MM.1S (cell line): ENCODE measurements around the gene ARPP21.
"Not testable (repeated sequence)": the region's sequence is repeated elsewhere in the genome, so short reads cannot be mapped to it uniquely, and the experiment has no call there.

Experiments
- DNase-seq: peaks from one replicate; pipeline ENCODE4 v3.0.0-alpha.2; 2015
- H2AFZ ChIP-seq: fragments of 300-600 bp; sonication (generic); 2 replicates; pipeline ENCODE4 v1.6.0; 2016; ENCODE audit warnings: antibody characterized with exemption, low read length
- H3F3A ChIP-seq: fragments of 300-600 bp; sonication (generic); 2 replicates; pipeline ENCODE4 v1.6.1; 2016; ENCODE audit warnings: mild to moderate bottlenecking, antibody characterized with exemption, low read length, moderate library complexity, mixed read lengths; ENCODE audit not compliant: insufficient read depth
- H3K27ac ChIP-seq: fragments of 300-600 bp; sonication (generic); 2 replicates; pipeline ENCODE4 v1.5.1; 2016; ENCODE audit warnings: mild to moderate bottlenecking, low read length
- H3K27me3 ChIP-seq: fragments of 300-600 bp; sonication (generic); replicated peaks from 2 replicates; pipeline ENCODE4 v1.6.0; 2016; ENCODE audit warnings: low read length; ENCODE audit not compliant: insufficient read depth
- H3K36me3 ChIP-seq: fragments of 300-600 bp; sonication (generic); replicated peaks from 2 replicates; pipeline ENCODE4 v1.6.1; 2016; ENCODE audit warnings: mild to moderate bottlenecking, low read length, mixed read lengths; ENCODE audit not compliant: insufficient read depth
- H3K4me1 ChIP-seq: fragments of 300-600 bp; sonication (generic); 2 replicates; pipeline ENCODE4 v1.6.1; 2016; ENCODE audit warnings: low read length, mixed read lengths
- H3K4me2 ChIP-seq: fragments of 300-600 bp; sonication (generic); 2 replicates; pipeline ENCODE4 v1.6.0; 2016; ENCODE audit warnings: low read depth, low read length
- H3K4me3 ChIP-seq: fragments of 300-600 bp; sonication (generic); 2 replicates; pipeline ENCODE4 v1.5.1; 2016; ENCODE audit warnings: low read length, mixed read lengths
- H3K79me2 ChIP-seq: fragments of 300-600 bp; sonication (generic); 2 replicates; pipeline ENCODE4 v1.6.1; 2016; ENCODE audit warnings: mixed run types, low read length, mixed read lengths
- H3K9ac ChIP-seq: fragments of 300-600 bp; sonication (generic); 2 replicates; pipeline ENCODE4 v1.6.1; 2016; ENCODE audit warnings: low read length, mixed read lengths
- H3K9me2 ChIP-seq: fragments of 300-600 bp; sonication (generic); replicated peaks from 2 replicates; pipeline ENCODE4 v1.6.1; 2016; ENCODE audit warnings: mild to moderate bottlenecking, low read length, mixed read lengths; ENCODE audit not compliant: insufficient read depth
- H3K9me3 ChIP-seq: fragments of 300-600 bp; sonication (generic); replicated peaks from 2 replicates; pipeline ENCODE4 v1.6.1; 2016; ENCODE audit warnings: mild to moderate bottlenecking, low read length, mixed read lengths; ENCODE audit not compliant: insufficient read depth
- H4K20me1 ChIP-seq: fragments of 300-600 bp; sonication (generic); 2 replicates; pipeline ENCODE4 v1.6.1; 2016; ENCODE audit warnings: mild to moderate bottlenecking, low read length, moderate library complexity, mixed read lengths; ENCODE audit not compliant: insufficient read depth
- EZH2 ChIP-seq: fragments of 300-600 bp; sonication (generic); optimal IDR thresholded peaks from 2 replicates; pipeline ENCODE3; 2017; ENCODE audit warnings: low read depth, mild to moderate bottlenecking, antibody characterized with exemption, low read length, mixed read lengths
- EZH2phosphoT487 ChIP-seq: fragments of 300-600 bp; sonication (generic); IDR thresholded peaks from 2 replicates; pipeline ENCODE4 v1.6.1; 2018; ENCODE audit warnings: antibody characterized with exemption, low read length
- TF ChIP-seq, protein P1 (sequence below): fragments of 300-600 bp; sonication (generic); IDR thresholded peaks from 2 replicates; pipeline ENCODE4 v1.5.1; 2016; ENCODE audit warnings: antibody characterized with exemption, low read length, mixed read lengths

Gene ARPP21

DNA sequence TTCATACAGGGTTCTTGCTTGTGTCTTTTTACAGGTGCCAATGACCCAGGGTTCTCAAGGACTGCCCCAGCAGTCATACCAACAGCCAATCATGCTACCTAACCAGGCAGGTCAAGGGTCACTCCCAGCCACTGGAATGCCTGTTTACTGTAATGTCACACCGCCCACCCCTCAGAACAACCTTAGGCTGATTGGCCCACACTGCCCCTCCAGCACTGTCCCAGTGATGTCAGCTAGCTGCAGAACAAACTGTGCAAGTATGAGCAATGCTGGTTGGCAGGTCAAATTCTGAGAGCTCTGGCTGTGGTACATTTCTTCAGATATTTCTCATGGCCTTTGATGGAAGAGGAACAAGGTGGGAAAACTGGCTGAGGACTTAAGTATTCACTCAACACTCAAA lies 154.3 kb downstream of the ARPP21 start:
- Histone ChIP-seq H3K27me3 (no peaks in the 10 kb centered on the region), H3K4me3 (no peak overlapping the region), H2AFZ (no peak overlapping the region), H3K9ac (no peak overlapping the region), H3K36me3 (no peaks in the 10 kb centered on the region), H3K27ac (no peak overlapping the region), H4K20me1 (no peaks in the 10 kb centered on the region), H3F3A (no peaks in the 10 kb centered on the region), H3K4me2 (no peak overlapping the region), H3K4me1 (no peaks in the 10 kb centered on the region), H3K9me2 (no peaks in the 10 kb centered on the region), H3K9me3 (no peaks in the 10 kb centered on the region), H3K79me2 (no peaks in the 10 kb centered on the region)
- DNase-seq, result no peak
- TF ChIP-seq, protein P1, sequence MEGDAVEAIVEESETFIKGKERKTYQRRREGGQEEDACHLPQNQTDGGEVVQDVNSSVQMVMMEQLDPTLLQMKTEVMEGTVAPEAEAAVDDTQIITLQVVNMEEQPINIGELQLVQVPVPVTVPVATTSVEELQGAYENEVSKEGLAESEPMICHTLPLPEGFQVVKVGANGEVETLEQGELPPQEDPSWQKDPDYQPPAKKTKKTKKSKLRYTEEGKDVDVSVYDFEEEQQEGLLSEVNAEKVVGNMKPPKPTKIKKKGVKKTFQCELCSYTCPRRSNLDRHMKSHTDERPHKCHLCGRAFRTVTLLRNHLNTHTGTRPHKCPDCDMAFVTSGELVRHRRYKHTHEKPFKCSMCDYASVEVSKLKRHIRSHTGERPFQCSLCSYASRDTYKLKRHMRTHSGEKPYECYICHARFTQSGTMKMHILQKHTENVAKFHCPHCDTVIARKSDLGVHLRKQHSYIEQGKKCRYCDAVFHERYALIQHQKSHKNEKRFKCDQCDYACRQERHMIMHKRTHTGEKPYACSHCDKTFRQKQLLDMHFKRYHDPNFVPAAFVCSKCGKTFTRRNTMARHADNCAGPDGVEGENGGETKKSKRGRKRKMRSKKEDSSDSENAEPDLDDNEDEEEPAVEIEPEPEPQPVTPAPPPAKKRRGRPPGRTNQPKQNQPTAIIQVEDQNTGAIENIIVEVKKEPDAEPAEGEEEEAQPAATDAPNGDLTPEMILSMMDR, result no peak
- TF ChIP-seq EZH2 (no peak), EZH2phosphoT487 (no peak)

DNA sequence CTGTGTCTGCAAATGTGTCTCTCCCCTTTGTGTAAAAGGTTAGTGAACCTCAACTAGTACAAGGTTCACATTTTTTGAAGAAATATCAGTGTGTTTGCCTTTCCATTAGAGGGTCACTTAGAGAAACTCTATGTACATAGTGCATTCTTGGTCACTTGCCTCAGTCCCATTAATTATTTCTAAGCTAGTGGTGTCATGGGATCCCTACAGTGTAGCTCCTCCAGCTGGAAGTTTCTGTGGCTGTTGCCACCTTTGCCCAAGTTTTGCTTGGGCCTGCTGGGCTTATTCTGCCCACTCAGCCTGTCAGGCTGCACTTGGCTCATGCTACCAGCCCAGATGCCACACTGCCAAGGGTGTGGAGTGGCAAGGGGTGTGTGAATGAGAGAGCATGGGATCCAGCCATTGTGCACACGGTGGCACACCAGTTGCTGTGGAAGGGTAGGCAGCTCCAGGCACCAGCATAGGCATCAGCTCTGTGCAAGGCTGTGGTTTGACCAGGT lies 161.7 kb downstream of the ARPP21 start:
- TF ChIP-seq EZH2phosphoT487 (no peak), EZH2 (no peak)
- TF ChIP-seq, protein P1, result no peak
- no peak overlapping the region for H3K27ac ChIP-seq
- no peaks in the 10 kb centered on the region for H3K9me3 ChIP-seq
- H3K27me3 ChIP-seq, result no peaks in the 10 kb centered on the region
- H4K20me1 ChIP-seq, result no peaks in the 10 kb centered on the region
- H3K36me3 ChIP-seq, result no peaks in the 10 kb centered on the region
- H3K4me2 ChIP-seq, result no peak overlapping the region
- H3K4me1 ChIP-seq, result no peaks in the 10 kb centered on the region
- no peaks in the 10 kb centered on the region for H3F3A ChIP-seq
- H3K79me2 ChIP-seq, result no peaks in the 10 kb centered on the region
- H3K9ac ChIP-seq, result no peak overlapping the region
- no peak overlapping the region for H2AFZ ChIP-seq
- H3K4me3 ChIP-seq, result no peak overlapping the region
- no peak for DNase-seq
- no peaks in the 10 kb centered on the region for H3K9me2 ChIP-seq

DNA sequence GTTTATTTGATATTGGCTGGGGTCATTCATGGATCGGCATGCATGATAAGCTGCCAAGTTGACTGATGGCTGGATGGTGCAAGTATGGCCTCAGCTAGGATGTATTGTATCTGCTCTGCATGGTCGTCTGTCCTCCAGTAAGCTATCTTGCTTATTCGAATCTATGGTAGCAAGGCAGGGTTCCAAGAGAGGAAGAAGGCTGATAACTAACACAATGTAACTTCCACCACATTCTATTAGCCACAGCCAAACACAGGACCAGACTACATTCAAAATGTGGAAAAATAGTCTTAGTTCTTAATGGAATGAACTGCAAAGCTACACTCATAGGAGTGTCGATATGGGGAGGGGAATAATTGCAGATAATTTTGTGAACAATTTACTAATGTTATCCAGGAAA lies 175.2 kb downstream of the ARPP21 start:
- Histone ChIP-seq H3K9ac (no peak overlapping the region), H3K27me3 (no peaks in the 10 kb centered on the region), H3K36me3 (no peaks in the 10 kb centered on the region), H3K9me2 (no peaks in the 10 kb centered on the region), H3F3A (no peaks in the 10 kb centered on the region), H3K4me1 (no peaks in the 10 kb centered on the region), H3K4me3 (no peak overlapping the region), H2AFZ (no peak overlapping the region), H3K4me2 (no peak overlapping the region), H4K20me1 (no peaks in the 10 kb centered on the region), H3K27ac (no peak overlapping the region), H3K9me3 (no peaks in the 10 kb centered on the region), H3K79me2 (no peaks in the 10 kb centered on the region)
- TF ChIP-seq, protein P1, result no peak
- TF ChIP-seq EZH2 (no peak), EZH2phosphoT487 (no peak)
- no peak for DNase-seq

DNA sequence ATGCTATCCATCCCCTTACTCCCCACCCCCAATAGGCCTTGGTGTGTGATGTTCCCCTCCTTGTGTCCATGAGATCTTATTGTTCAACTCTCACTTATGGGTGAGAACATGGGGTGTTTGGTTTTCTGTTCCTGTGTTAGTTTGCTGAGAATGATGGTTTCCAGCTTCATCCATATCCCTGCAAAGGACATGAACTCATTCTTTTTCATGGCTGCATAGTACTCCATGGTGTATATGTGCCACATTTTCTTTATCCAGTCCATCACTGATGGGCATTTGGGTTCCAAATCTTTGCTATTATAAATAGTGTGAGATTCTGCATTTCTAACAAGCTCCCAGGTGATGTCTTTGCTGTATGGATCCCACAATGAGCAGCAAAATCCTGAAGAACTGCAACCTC lies 176.5 kb downstream of the ARPP21 start:
- H2AFZ ChIP-seq, H3K9ac ChIP-seq, H3K27ac ChIP-seq, H3F3A ChIP-seq, DNase-seq, H3K79me2 ChIP-seq, H3K36me3 ChIP-seq, H3K9me2 ChIP-seq, H3K4me1 ChIP-seq, H3K4me3 ChIP-seq, H3K4me2 ChIP-seq, H3K27me3 ChIP-seq, H3K9me3 ChIP-seq, H4K20me1 ChIP-seq: not testable (repeated sequence)
